ENCODE results near the gene AANAT.
A peak's percentile ranks its signal among the peaks of the same experiment; 100 is the strongest.

The AANAT gene

GRCh38 chr17:76481071-76481655 lies 13.8 kb downstream of the AANAT start:
- H3K27ac Mint-ChIP-seq = peak overlapping the region; percentile 97
- no peak for TF ChIP-seq CTCF (IDR thresholded peaks at IDR 0.05)
- H3K4me1 Mint-ChIP-seq = peaks cover 18% of the 10 kb centered on the region
- H3K4me3 Mint-ChIP-seq = no peak overlapping the region
- H3K27me3 Mint-ChIP-seq (ENCODE audit: low read depth, poor library complexity) = peaks cover 4% of the 10 kb centered on the region
- H3K9me3 Mint-ChIP-seq = no peaks in the 10 kb centered on the region
- DNase-seq = no peak
- no peaks in the 10 kb centered on the region for H3K36me3 Mint-ChIP-seq (ENCODE audit: low read depth)

GRCh38 chr17:76484228-76484725 lies 16.9 kb downstream of the AANAT start:
- peaks cover 4% of the 10 kb centered on the region for H3K27me3 Mint-ChIP-seq (ENCODE audit: low read depth, poor library complexity)
- peaks cover 18% of the 10 kb centered on the region for H3K4me1 Mint-ChIP-seq
- no peak for TF ChIP-seq CTCF (IDR thresholded peaks at IDR 0.05)
- DNase-seq = no peak
- no peak overlapping the region for H3K27ac Mint-ChIP-seq
- H3K9me3 Mint-ChIP-seq = no peaks in the 10 kb centered on the region
- H3K4me3 Mint-ChIP-seq = no peak overlapping the region
- H3K36me3 Mint-ChIP-seq (ENCODE audit: low read depth) = no peaks in the 10 kb centered on the region

- Mint-ChIP-seq H3K27me3 (ENCODE audit: low read depth, poor library complexity) (peaks cover 4% of the 10 kb centered on the region), H3K4me3 (no peak overlapping the region), H3K9me3 (no peaks in the 10 kb centered on the region), H3K36me3 (ENCODE audit: low read depth) (no peaks in the 10 kb centered on the region), H3K27ac (no peak overlapping the region), H3K4me1 (peaks cover 14% of the 10 kb centered on the region)
- no peak for TF ChIP-seq CTCF (IDR thresholded peaks at IDR 0.05)
- no peak for DNase-seq
Measured at GRCh38 chr17:76485569-76485968, 18.2 kb downstream of the AANAT start.

GRCh38 chr17:76487451-76488192 lies 20.2 kb downstream of the AANAT start:
- TF ChIP-seq CTCF (IDR thresholded peaks at IDR 0.05) = no peak
- H3K36me3 Mint-ChIP-seq (ENCODE audit: low read depth) = no peaks in the 10 kb centered on the region
- H3K9me3 Mint-ChIP-seq = no peaks in the 10 kb centered on the region
- peaks cover 10% of the 10 kb centered on the region for H3K4me1 Mint-ChIP-seq
- DNase-seq = no peak
- H3K27ac Mint-ChIP-seq = no peak overlapping the region
- peaks cover 5% of the 10 kb centered on the region for H3K27me3 Mint-ChIP-seq (ENCODE audit: low read depth, poor library complexity)
- no peak overlapping the region for H3K4me3 Mint-ChIP-seq

- no peak overlapping the region for H3K27ac Mint-ChIP-seq
- no peak overlapping the region for H3K4me3 Mint-ChIP-seq
- peaks cover 21% of the 10 kb centered on the region for H3K4me1 Mint-ChIP-seq
- peaks cover 6% of the 10 kb centered on the region for H3K27me3 Mint-ChIP-seq (ENCODE audit: low read depth, poor library complexity)
- no peak for TF ChIP-seq CTCF (IDR thresholded peaks at IDR 0.05)
- no peaks in the 10 kb centered on the region for H3K9me3 Mint-ChIP-seq
- DNase-seq = no peak
- H3K36me3 Mint-ChIP-seq (ENCODE audit: low read depth) = no peaks in the 10 kb centered on the region
Measured at GRCh38 chr17:76490112-76490710, 22.8 kb downstream of the AANAT start.

Measured in nephron progenitor cell (in vitro differentiated cells).